Stimulated activated naive B cell treated with anti-CD40 and anti-IgM and Interleukin-4, amounts not matched to agents 10 μg/mL and 1 μg/mL and 100 μg/mL, for 72 hours (primary cell): Measurements from ENCODE around the gene VGLL4.

ENCODE experiments used
- ATAC-seq, 2 donors: fragments of 150-1000 bp; cut with Tn5 transposase; replicated peaks; 2 replicates each; pipeline ENCODE4 v1.10.0; 2021; ENCODE audit warnings: moderate library complexity in 1 of 2
- DNase-seq: peaks from one replicate; pipeline ENCODE4 v3.0.0; 2021
- H3K27ac Mint-ChIP-seq: one replicate; pipeline ENCODE4 v1.8.0; 2022; ENCODE audit warnings: mild to moderate bottlenecking, mixed read lengths
- H3K27me3 Mint-ChIP-seq, 2 donors: one replicate each; pipeline ENCODE4 v1.8.0; 2022; ENCODE audit warnings: mixed read lengths in 2 of 2
- H3K36me3 Mint-ChIP-seq, 2 donors: one replicate each; pipeline ENCODE4 v1.8.0; 2022; ENCODE audit warnings: mixed read lengths in 2 of 2, mild to moderate bottlenecking in 1 of 2
- H3K4me1 Mint-ChIP-seq, 2 donors: one replicate each; pipeline ENCODE4 v1.8.0; 2022; ENCODE audit warnings: mixed read lengths in 2 of 2, mild to moderate bottlenecking in 1 of 2
- H3K4me3 Mint-ChIP-seq, 2 donors: one replicate each; pipeline ENCODE4 v1.8.0; 2022; ENCODE audit warnings: mild to moderate bottlenecking in 2 of 2, mixed read lengths in 2 of 2, moderate library complexity in 1 of 2
- H3K9me3 Mint-ChIP-seq, 2 donors: one replicate each; pipeline ENCODE4 v1.8.0; 2022; ENCODE audit warnings: mixed read lengths in 2 of 2, mild to moderate bottlenecking in 1 of 2

Gene VGLL4

DNA sequence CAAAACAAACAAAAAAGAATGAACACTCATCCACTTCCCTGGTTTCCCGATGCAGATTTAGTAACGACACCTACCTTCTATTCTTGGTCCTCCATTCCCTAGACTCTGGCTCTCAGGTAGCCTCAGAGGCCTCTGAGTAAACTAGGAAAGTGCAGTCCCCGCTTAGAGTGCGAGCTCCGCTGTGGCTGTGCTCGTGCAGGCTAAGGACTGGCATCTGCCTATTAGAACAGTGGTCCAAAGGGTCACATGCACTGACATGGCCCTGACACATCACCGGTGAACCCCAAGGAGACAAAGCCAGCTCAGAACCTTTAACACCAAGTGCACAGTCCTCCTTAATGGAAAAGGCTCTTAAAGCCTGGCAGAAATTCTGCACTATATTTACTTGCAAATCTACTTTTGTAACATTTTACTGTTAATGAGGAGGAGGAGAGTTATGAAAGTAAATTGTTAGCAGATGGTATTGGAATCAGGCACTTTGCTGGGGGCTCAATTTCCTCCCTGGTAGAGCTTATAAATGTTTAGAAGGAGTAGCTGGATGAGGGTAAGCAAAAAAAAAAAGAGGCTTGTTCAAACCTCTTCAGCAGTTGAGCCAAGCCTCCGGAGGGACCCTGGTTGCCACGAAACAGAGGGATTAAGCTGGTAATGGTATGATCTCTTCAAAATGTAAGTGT is 31.1 kb downstream of the VGLL4 start:
- Mint-ChIP-seq H3K9me3 (no peaks in the 10 kb centered on the region), H3K27me3 (no peaks in the 10 kb centered on the region), H3K4me1 (peaks cover 29 to 52% of the 10 kb centered on the region in 2 donors), H3K4me3 (no peak overlapping the region), H3K27ac (no peak overlapping the region), H3K36me3 (peaks cover 4 to 5% of the 10 kb centered on the region in 2 donors)
- ATAC-seq (no peak), DNase-seq (no peak)

DNA sequence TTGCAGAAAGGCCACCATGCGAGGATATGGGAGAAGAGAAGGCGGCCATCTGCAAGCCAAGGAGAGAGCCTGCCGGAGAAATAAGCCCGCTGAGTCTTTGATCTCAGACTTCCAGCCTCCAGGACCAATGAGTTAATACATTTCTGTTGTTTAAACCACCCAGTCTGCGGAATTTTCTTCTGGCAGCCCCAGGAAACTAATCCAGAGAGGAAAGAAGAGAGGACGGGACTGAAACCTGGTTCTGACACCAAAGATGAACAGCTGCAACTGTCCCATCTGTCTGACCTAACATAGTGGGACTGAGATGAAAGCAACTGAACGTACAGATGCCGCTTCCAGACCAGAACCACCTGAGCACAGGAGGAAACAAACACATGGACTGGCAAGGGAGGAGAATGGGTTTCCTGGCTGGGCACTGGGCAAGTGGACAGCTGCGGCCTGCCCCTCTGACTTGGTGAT is 32.3 kb downstream of the VGLL4 start:
- no peak overlapping the region for H3K27ac Mint-ChIP-seq
- ATAC-seq (no peak), DNase-seq (no peak)
- no peaks in the 10 kb centered on the region for H3K27me3 Mint-ChIP-seq
- peaks cover 23 to 43% of the 10 kb centered on the region in 2 donors for H3K4me1 Mint-ChIP-seq
- peaks cover 4 to 12% of the 10 kb centered on the region in 2 donors for H3K36me3 Mint-ChIP-seq
- H3K9me3 Mint-ChIP-seq, result no peaks in the 10 kb centered on the region
- no peak overlapping the region for H3K4me3 Mint-ChIP-seq

DNA sequence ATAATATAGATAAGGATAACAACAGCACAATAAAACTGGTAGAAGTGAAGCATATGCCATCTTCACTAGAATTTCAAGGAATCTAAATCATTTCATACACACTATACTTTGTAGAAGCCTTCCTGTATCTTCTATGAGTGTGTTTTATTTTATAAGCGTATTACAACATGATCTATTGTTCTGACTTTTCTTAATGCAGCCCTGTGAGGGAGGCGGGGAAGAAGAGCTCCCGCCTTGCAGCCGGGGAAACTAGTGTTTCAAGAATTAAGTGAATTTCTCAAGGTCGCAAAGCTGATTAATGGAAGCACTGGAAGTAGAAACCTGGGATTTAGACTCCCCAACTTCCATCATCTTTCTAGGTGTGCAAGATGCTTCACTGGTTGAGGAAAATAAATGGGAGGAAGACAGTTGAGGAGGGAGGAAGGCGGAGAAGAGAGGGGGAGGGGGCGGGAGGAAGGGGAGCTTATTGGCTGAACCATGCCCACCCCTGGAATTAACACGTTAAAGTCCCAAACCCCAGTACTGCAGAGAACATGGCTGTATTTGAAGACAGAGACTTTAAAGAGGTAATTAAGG is 32.9 kb downstream of the VGLL4 start:
- ATAC-seq, result no peak
- Mint-ChIP-seq H3K4me1 (peaks cover 21 to 38% of the 10 kb centered on the region in 2 donors), H3K4me3 (no peak overlapping the region), H3K27ac (peak overlapping the region; percentile 81), H3K27me3 (no peaks in the 10 kb centered on the region), H3K9me3 (no peaks in the 10 kb centered on the region), H3K36me3 (peaks cover 8 to 16% of the 10 kb centered on the region in 2 donors)
- DNase-seq, result no peak

DNA sequence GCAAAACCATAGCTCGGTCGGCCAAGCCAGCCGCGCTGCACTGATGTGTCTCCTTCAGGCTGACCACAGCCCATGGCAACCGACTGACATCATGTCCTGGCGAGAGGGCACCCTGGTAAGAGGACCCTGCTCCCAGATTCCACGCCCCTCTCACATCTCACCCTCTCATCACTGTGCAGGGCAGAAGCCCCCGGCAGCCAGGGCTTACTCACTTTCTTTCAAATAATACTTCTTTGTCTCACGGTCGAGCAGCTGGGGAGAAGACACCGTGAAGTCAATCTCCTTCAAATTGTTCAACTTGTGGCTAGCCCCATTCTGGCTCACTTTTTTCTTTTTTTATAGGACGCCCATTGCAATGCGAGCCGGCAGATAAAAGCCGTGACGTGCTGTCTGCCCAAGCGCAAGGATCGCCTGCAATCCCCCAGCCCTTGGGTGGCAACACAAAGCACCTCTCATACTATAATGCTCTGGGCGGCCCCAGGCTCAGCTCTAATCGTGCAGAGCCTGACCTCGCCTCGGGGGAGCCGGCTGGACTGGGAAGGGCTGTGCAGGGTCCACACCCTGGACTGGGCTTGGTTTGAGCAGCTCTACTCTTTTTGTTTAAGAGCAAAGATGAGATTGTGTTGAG is 33.6 kb downstream of the VGLL4 start:
- H3K4me1 Mint-ChIP-seq, result peaks cover 25 to 41% of the 10 kb centered on the region in 2 donors
- no peak overlapping the region for H3K4me3 Mint-ChIP-seq
- no peak for ATAC-seq
- no peak for DNase-seq
- peaks cover 8 to 20% of the 10 kb centered on the region in 2 donors for H3K36me3 Mint-ChIP-seq
- peak overlapping the region; percentile 81 for H3K27ac Mint-ChIP-seq
- no peaks in the 10 kb centered on the region for H3K27me3 Mint-ChIP-seq
- H3K9me3 Mint-ChIP-seq, result no peaks in the 10 kb centered on the region

DNA sequence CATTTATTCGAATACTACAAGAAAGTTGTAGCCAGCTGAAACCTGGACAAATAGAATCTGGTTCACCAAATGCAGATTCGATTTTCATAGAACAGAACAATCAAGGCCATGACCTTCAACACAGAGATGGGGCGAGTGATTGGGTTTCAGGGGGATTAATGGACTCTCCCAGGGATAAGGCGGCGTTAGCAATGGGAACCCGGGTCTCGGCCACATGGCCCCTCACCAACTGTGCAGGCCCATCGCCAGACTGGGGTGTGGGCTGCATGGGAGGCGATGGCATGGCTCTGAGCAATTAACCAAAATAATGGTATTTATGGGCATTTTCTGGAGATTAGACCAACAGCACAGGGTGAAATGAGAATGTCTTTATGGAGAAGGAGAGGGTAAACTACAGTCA is 34.2 kb downstream of the VGLL4 start:
- no peak overlapping the region for H3K27ac Mint-ChIP-seq

DNA sequence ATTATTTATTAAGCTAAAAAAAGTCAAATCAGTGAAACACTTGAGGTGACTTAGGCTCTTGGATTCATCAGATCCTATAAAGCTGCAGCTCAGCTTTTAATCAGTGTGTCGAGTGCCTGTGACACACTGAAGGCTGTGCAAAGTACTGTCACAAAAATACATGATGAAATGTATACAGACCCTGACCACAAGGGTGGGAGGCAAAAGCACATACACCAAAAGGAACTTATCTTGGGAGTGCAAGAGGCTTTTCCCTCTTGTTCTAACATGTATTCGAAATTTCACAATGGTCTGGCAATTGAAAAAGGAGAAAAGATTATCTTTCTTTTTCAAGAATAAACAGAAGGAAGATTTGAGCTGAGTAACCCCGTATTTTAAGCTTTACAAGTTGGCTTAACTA is 35.9 kb downstream of the VGLL4 start:
- Mint-ChIP-seq H3K27ac (no peak overlapping the region), H3K36me3 (peaks cover 8 to 17% of the 10 kb centered on the region in 2 donors), H3K4me3 (no peak overlapping the region), H3K9me3 (no peaks in the 10 kb centered on the region), H3K4me1 (peaks cover 27 to 32% of the 10 kb centered on the region in 2 donors), H3K27me3 (no peaks in the 10 kb centered on the region)
- ATAC-seq (no peak), DNase-seq (no peak)

More for the DNA sequence above, 34.2 kb downstream of the VGLL4 start:
- Mint-ChIP-seq H3K4me3 (no peak overlapping the region), H3K36me3 (peaks cover 8 to 20% of the 10 kb centered on the region in 2 donors), H3K4me1 (peaks cover 25 to 42% of the 10 kb centered on the region in 2 donors), H3K9me3 (no peaks in the 10 kb centered on the region), H3K27me3 (no peaks in the 10 kb centered on the region)
- DNase-seq (no peak), ATAC-seq (no peak)

DNA sequence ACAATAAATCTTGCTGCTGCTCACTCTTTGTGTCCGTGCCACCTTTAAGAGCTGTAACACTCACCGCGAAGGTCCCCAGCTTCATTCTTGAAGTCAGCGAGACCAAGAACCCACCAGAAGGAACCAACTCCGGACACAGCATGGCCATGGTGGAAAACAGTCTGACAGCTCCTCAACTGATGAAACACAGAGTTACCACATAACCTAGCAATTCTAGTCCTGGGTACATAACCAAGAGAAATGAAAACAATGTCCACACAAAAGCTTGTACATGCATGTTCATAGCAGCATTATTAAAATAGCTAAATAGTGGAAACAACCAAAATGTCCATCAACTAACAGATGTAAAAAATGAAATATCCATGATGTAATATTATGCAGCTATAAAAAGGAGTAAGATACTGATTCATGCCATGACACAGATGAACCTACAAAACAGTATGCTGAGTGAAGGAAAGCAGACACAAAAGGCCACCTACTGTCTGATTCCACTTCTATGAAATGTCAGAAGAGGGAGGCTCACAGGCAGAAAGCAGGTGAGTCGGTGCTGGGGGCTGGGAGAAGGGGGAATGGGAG is 36.8 kb downstream of the VGLL4 start:
- no peak overlapping the region for H3K27ac Mint-ChIP-seq
- no peaks in the 10 kb centered on the region for H3K27me3 Mint-ChIP-seq
- peaks cover 8 to 17% of the 10 kb centered on the region in 2 donors for H3K36me3 Mint-ChIP-seq
- H3K4me3 Mint-ChIP-seq, result no peak overlapping the region
- ATAC-seq, result no peak
- H3K9me3 Mint-ChIP-seq, result no peaks in the 10 kb centered on the region
- no peak for DNase-seq
- peaks cover 26 to 31% of the 10 kb centered on the region in 2 donors for H3K4me1 Mint-ChIP-seq

DNA sequence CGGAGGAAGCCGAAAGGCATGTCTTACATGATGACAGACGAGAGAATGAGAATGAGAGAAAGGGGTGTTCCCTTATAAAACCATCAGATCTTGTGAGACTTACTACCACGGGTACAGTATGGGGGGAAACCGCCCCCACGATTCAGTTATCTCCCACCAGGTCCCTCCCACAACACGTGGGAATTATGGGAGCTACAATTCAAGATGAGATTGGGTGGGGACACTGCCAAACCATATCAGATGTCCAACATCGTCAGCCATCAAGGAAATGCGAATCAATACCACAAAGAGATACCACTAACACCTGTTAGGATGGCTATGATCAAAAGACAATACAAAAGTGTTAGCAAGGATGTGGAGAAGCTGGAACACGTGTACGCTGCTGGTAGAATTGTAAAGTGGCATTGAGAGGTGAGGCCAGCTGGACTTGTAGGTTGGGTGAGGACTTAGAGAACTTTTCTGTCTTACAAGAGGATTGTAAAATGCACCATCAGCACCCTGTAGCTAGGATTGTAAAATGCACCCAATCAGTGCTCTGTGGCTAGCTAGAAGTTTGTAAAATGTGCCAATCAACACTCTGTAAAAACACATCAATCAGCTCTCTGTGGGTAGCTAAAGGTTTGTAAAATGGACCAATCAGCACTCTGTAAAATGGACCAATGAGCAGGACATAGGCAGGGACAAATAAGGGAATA is 37.5 kb downstream of the VGLL4 start:
- no peak for DNase-seq
- Mint-ChIP-seq H3K4me3 (no peak overlapping the region), H3K9me3 (no peaks in the 10 kb centered on the region), H3K27ac (no peak overlapping the region), H3K36me3 (peaks cover 8 to 19% of the 10 kb centered on the region in 2 donors), H3K27me3 (no peaks in the 10 kb centered on the region), H3K4me1 (peaks cover 31 to 37% of the 10 kb centered on the region in 2 donors)
- no peak for ATAC-seq

DNA sequence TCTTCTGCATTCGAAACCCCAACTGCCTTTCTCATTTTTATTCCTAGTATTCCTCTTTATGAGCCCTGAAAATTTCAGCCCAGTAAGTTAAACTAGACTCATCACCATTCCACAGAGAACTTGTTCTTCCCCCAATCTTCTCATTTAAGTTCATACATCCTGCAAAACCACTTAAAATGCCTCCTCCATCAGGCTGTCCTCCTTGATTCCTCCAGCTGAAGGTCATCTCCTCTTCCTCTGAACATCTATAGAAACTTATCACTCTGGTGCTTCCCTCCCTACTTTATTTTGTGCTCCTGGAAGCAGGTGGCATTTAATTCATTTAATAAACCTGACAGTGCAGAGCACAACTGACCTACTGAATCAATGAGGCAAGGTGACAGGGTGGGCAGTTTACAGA is 38.3 kb downstream of the VGLL4 start:
- Mint-ChIP-seq H3K27me3 (no peaks in the 10 kb centered on the region), H3K27ac (peak overlapping the region; percentile 76), H3K4me3 (no peak overlapping the region), H3K4me1 (peaks cover 34 to 39% of the 10 kb centered on the region in 2 donors), H3K36me3 (peaks cover 14 to 27% of the 10 kb centered on the region in 2 donors), H3K9me3 (no peaks in the 10 kb centered on the region)
- DNase-seq (no peak), ATAC-seq (no peak)

DNA sequence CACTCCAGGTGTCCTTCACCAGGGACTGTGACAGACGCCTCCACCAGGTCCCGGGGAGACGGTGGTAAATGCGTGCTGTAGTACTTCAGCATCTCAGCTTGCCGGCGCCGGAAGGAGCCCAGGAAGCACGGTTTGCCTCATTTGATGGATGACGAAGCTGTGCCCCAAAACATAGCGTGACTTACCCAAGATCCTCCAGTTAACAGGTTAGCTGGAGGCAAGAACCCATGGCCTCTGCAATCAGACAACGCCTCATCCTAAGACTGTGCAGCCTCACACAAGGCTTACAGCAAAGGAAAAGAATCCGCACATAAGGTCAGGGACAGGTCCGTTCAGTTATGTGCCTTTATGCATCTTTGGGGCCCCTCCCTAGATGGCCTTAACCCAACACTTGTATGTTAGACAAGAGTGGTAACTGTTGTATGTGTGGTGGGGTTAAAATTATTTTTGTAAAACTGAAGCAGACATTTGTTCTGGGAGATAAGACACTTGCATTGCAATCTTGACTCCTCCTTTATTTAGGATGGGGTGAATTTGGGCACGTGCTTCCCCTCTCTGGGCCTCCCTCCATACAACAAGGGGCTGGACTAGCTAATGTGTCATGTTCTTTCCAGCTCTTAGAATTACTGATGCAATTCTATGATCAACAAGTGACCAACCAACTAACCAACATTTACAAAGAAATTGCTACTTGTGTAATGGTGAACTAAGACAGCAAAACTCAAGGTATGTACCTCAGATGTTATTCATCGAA is 39.4 kb downstream of the VGLL4 start:
- Mint-ChIP-seq H3K27me3 (no peaks in the 10 kb centered on the region), H3K36me3 (peaks cover 14 to 29% of the 10 kb centered on the region in 2 donors), H3K4me1 (peaks cover 27 to 32% of the 10 kb centered on the region in 2 donors), H3K27ac (no peak overlapping the region), H3K4me3 (no peak overlapping the region), H3K9me3 (no peaks in the 10 kb centered on the region)
- no peak for ATAC-seq
- DNase-seq, result no peak

DNA sequence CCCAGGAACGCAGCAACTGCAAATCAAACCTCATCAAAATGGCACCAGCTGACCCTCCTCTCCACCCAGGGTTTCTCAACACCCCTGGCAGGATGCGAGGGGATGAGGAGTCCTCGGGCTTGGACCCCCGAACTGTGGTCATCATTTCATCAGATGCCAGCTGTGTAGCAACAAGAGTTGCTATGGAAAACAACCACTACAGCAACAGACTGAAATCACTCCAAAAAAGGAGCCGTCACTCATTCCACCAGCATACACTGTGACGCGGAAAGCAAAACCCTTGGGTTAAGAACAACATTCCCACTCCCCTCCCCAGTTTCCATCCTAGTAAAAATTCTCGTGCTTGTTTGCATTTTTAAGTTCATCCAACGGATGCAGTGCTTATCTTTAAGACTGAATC is 40.1 kb downstream of the VGLL4 start:
- Mint-ChIP-seq H3K4me1 (peaks cover 26 to 31% of the 10 kb centered on the region in 2 donors), H3K9me3 (no peaks in the 10 kb centered on the region), H3K36me3 (peaks cover 14 to 33% of the 10 kb centered on the region in 2 donors), H3K27ac (no peak overlapping the region), H3K4me3 (no peak overlapping the region), H3K27me3 (no peaks in the 10 kb centered on the region)
- no peak for ATAC-seq
- DNase-seq, result no peak

DNA sequence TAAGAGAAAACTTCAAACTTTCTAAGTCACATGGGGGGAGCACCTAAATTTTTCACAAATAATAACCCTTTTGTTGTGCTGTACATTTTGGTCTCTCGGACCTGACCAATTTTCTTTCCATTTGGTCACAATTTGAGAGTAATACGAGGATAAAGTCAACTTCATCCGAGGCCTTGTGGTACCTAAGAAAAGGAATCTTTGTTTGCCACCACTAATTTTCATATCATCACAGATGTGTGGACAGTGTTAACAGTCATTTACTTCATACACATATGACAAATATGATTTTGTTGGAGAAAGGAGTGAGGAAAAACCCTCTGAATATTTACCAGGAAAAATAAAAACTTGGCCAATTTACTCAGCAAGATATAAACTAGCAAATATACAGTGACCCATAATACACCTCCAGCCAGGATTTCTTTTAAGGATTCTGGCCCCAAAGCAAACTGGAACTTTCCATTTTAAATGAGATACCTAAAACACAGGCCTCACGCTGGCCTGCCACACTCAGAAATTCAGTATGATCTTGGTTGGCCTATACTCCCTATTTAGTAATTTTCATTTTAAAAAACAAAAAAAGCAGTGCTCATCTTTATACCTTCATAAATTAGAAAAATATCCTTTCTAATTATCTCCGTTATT is 40.7 kb downstream of the VGLL4 start:
- Mint-ChIP-seq H3K9me3 (no peaks in the 10 kb centered on the region), H3K4me3 (no peak overlapping the region), H3K36me3 (peaks cover 14 to 39% of the 10 kb centered on the region in 2 donors), H3K27ac (no peak overlapping the region), H3K27me3 (no peaks in the 10 kb centered on the region), H3K4me1 (peaks cover 28 to 33% of the 10 kb centered on the region in 2 donors)
- ATAC-seq (no peak), DNase-seq (no peak)

DNA sequence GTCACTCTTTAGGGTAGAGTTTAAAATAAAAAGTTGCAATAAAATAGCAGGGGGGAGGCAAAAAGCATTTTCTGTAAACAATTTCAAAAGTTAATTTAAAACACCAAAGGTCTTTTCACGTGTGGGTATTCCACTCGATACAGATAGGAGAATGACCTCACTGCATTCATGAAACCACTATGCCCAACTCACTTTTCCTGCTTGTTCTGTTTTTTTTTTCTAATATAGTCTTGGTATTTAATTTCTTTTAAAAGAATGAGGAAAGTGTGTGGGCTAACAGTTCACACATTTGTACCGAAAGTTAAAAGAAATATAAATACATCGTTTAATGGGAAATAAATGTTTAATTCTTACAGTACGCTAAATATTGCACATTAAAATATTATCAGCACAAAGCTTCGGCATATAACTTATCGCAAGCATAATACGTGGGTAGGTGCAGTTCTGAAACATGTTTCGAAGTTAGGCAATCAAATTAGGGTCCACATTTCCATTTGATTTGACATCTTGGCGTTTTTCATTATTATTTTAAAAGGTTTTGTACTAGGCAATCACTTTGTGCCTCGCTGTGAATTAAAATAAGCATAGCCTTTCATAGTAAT is 41.4 kb downstream of the VGLL4 start:
- H3K4me3 Mint-ChIP-seq, result peak overlapping the region; percentile 52 to 74
- H3K4me1 Mint-ChIP-seq, result peaks cover 28 to 38% of the 10 kb centered on the region in 2 donors
- H3K27ac Mint-ChIP-seq, result peak overlapping the region; percentile 93
- no peaks in the 10 kb centered on the region for H3K27me3 Mint-ChIP-seq
- H3K9me3 Mint-ChIP-seq, result no peaks in the 10 kb centered on the region
- H3K36me3 Mint-ChIP-seq, result peaks cover 19 to 43% of the 10 kb centered on the region in 2 donors
- no peak for DNase-seq
- no peak for ATAC-seq
